Activated CD4-positive, alpha-beta T cell treated with anti-CD3 and anti-CD28 coated beads for 36 hours (primary cell): Measurements from ENCODE around the gene GALNT18. TPM values are rescaled to one million over a fixed set of nuclear protein-coding genes. Genes with fewer than 3 reads are reported as not detected.
A peak's percentile ranks its signal among the peaks of the same experiment; 100 is the strongest.

Experiments
- ATAC-seq: fragments of 200-7000 bp; cut with Tn5 transposase; one replicate; pipeline ENCODE4 v1.10.0; 2021; ENCODE audit warnings: mild to moderate bottlenecking, moderate library complexity
- CTCF ChIA-PET: fragments of 350-600 bp; sonication (Branson Sonifier 250); formaldehyde crosslinking; loops from one replicate; lab custom pipeline; 2021; ENCODE audit warnings: antibody characterized with exemption; lab: Charles Lee
- POLR2A ChIA-PET: fragments of 350-600 bp; sonication (Branson Sonifier 250); formaldehyde crosslinking; loops from one replicate; lab custom pipeline; 2021; ENCODE audit warnings: antibody characterized with exemption, inconsistent platforms; lab: Charles Lee
- DNase-seq: peaks from one replicate; pipeline ENCODE4 v3.0.0-alpha.2; 2020
- H3K27ac Mint-ChIP-seq: one replicate; pipeline ENCODE4 v1.8.0; 2021; ENCODE audit warnings: mixed read lengths
- H3K27me3 Mint-ChIP-seq: one replicate; pipeline ENCODE4 v1.8.0; 2021; ENCODE audit warnings: mixed read lengths
- H3K36me3 Mint-ChIP-seq: one replicate; pipeline ENCODE4 v1.8.0; 2021; ENCODE audit warnings: low read depth, mixed read lengths
- H3K4me1 Mint-ChIP-seq: one replicate; pipeline ENCODE4 v1.8.0; 2021; ENCODE audit warnings: mixed read lengths
- H3K4me3 Mint-ChIP-seq: one replicate; pipeline ENCODE4 v1.8.0; 2021; ENCODE audit warnings: mild to moderate bottlenecking, moderate library complexity, mixed read lengths
- H3K9me3 Mint-ChIP-seq: one replicate; pipeline ENCODE4 v1.8.0; 2021; ENCODE audit warnings: low read depth, mixed read lengths
- intact Hi-C, 2 experiments: fragments of 100-400 bp; cut with DNase I in 1 of 2; cut with micrococcal nuclease in 1 of 2; formaldehyde crosslinking; loops; one replicate each; pipeline versions ENCODE4 v1.14.2 to v1.15.1; 2022 to 2024; cut with DNase I, micrococcal nuclease
- total RNA-seq, 2 experiments: library from RNA; stranded (reverse); gene quantifications; one replicate each; pipeline ENCODE4 v1.2.3, GENCODE V29; 2021

The GALNT18 gene
- 1 to 10 TPM; 6.9 to 8.8 TPM for total RNA-seq

DNA sequence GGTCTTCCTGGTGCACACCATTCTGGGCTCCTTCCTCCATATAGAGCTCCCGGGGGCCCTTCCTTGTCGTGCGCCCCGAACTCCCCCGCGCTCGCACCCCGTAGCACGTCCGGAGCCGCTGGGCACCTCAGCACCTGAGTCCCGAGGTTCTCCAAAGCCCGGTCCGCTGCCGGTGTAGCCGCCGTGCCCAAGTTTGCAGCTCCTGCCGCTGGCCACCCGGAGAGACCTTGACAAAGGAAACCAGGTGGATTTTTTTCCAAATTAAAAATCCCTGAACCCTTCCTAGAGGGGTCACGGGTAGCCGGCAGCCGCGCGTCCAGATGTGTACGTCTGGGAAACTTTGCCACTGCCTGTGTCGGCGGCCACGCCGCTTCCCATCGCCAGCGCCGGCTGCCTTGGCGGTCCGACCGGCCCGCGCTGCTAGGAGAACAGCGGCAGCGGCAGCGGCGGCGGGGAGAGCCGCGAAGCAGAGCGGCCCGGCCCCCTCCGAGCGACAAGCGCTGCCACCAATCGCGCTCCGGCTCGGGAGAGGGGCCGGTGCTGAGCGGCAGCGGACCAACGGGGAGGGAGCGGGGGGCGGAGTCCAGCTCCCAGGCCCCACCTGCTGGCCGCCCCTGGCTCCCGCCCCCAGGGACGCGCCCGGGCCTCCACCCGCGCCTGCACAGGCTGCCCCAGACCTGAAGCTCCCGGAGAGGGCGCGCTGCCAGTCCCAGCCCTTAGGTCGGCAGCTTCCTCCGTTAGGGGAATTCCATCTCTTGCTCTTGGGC is at the start of gene GALNT18:
TSS of gene GALNT18 (minus strand) at position 433 of the 767 bp plus-strand sequence.
- intact Hi-C loops: loop anchor here (2.0 to 10.0 kb wide), 8 partner anchors 166 to 1084 kb away; partner anchors contain the start of genes CTR9 (in 1 of the 2), EIF4G2 (in 1 of the 2), TEAD1 (in 1 of the 2) and USP47 (in 1 of the 2)
- Mint-ChIP-seq H3K4me1 (peaks cover 5% of the 10 kb centered on the region), H3K27me3 (peaks cover 37% of the 10 kb centered on the region), H3K36me3 (no peaks in the 10 kb centered on the region), H3K27ac (peak within 1 kb of the TSS; percentile 63), H3K9me3 (no peaks in the 10 kb centered on the region), H3K4me3 (peak within 1 kb of the TSS; percentile 80)
- ChIA-PET POLR2A (interaction anchor here (0.6 kb wide), 1 partner anchor 249 kb away, joined by 4 read pairs; no protein-coding TSS in a partner anchor), CTCF (interaction anchor here (0.5 to 1.5 kb wide), 6 partner anchors 19 to 774 kb away, joined by 3 to 5 read pairs (median 3); no protein-coding TSS in a partner anchor)
- peak; percentile 99 for ATAC-seq
- peak; percentile 94 for DNase-seq

GRCh38 chr11:11670574-11670973 is 48.8 kb upstream of the GALNT18 start:
- Mint-ChIP-seq H3K4me1 (no peaks in the 10 kb centered on the region), H3K9me3 (no peaks in the 10 kb centered on the region), H3K36me3 (no peaks in the 10 kb centered on the region), H3K27me3 (peaks cover 8% of the 10 kb centered on the region), H3K27ac (no peak overlapping the region), H3K4me3 (no peak overlapping the region)
- ChIA-PET POLR2A (no interaction called here), CTCF (no interaction called here)
- intact Hi-C loops: no loop called here
- ATAC-seq: no peak
- no peak for DNase-seq

- Mint-ChIP-seq H3K4me1 (no peaks in the 10 kb centered on the region), H3K9me3 (no peaks in the 10 kb centered on the region), H3K27ac (no peak overlapping the region), H3K27me3 (peaks cover 6% of the 10 kb centered on the region), H3K4me3 (no peak overlapping the region), H3K36me3 (no peaks in the 10 kb centered on the region)
- ChIA-PET POLR2A (no interaction called here), CTCF (no interaction called here)
- DNase-seq (no peak), ATAC-seq (no peak)
- intact Hi-C loops: no loop called here
Observed at GRCh38 chr11:11669233-11669846, 47.5 kb upstream of the GALNT18 start.

- no peak for ATAC-seq
- no peak overlapping the region for H3K27ac Mint-ChIP-seq
- ChIA-PET CTCF (no interaction called here), POLR2A (no interaction called here)
- no peaks in the 10 kb centered on the region for H3K9me3 Mint-ChIP-seq
- no peak for DNase-seq
- no peak overlapping the region for H3K4me3 Mint-ChIP-seq
- H3K27me3 Mint-ChIP-seq: peaks cover 6% of the 10 kb centered on the region
- no peaks in the 10 kb centered on the region for H3K36me3 Mint-ChIP-seq
- H3K4me1 Mint-ChIP-seq: no peaks in the 10 kb centered on the region
- intact Hi-C loops: no loop called here
Observed at GRCh38 chr11:11668781-11669180, 47.0 kb upstream of the GALNT18 start.

DNA sequence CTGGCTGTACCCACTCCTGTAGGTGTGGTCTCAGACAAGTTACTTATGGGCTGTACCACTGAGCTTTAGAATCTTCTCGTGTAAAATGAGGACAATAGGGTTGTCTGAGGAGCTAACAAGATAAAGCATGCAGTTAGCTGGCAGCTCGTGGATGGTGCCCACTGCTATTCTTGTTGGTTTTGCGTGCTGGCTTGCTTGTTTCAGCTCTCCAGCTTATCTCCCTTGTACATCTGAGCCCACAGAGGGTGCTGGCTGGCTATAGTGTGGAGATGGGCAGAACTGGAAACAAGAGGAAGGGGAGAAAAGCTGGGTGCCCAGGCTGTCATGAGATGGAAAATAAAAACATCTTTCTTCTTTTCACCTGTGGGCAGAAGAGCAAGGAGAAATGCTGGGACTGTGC is 46.5 kb upstream of the GALNT18 start:
- ATAC-seq (no peak), DNase-seq (no peak)
- H3K4me1 Mint-ChIP-seq: no peaks in the 10 kb centered on the region
- H3K27me3 Mint-ChIP-seq: peaks cover 6% of the 10 kb centered on the region
- ChIA-PET CTCF (no interaction called here), POLR2A (no interaction called here)
- intact Hi-C loops: no loop called here
- no peaks in the 10 kb centered on the region for H3K9me3 Mint-ChIP-seq
- no peak overlapping the region for H3K4me3 Mint-ChIP-seq
- no peaks in the 10 kb centered on the region for H3K36me3 Mint-ChIP-seq
- H3K27ac Mint-ChIP-seq: no peak overlapping the region

GRCh38 chr11:11667056-11667455 is 45.3 kb upstream of the GALNT18 start:
- intact Hi-C loops: no loop called here
- DNase-seq (no peak), ATAC-seq (no peak)
- CTCF ChIA-PET: interaction anchor here (1.0 kb wide), 1 partner anchor 13 kb away, joined by 3 read pairs; no protein-coding TSS in a partner anchor
- no peaks in the 10 kb centered on the region for H3K36me3 Mint-ChIP-seq
- H3K9me3 Mint-ChIP-seq: no peaks in the 10 kb centered on the region
- POLR2A ChIA-PET: no interaction called here
- H3K27ac Mint-ChIP-seq: no peak overlapping the region
- H3K4me3 Mint-ChIP-seq: no peak overlapping the region
- peaks cover 6% of the 10 kb centered on the region for H3K27me3 Mint-ChIP-seq
- no peaks in the 10 kb centered on the region for H3K4me1 Mint-ChIP-seq

GRCh38 chr11:11665407-11665806 is 43.6 kb upstream of the GALNT18 start:
- CTCF ChIA-PET: no interaction called here
- POLR2A ChIA-PET: no interaction called here
- ATAC-seq: no peak
- Mint-ChIP-seq H3K36me3 (no peaks in the 10 kb centered on the region), H3K27me3 (peaks cover 6% of the 10 kb centered on the region), H3K4me1 (no peaks in the 10 kb centered on the region), H3K27ac (no peak overlapping the region), H3K9me3 (no peaks in the 10 kb centered on the region), H3K4me3 (no peak overlapping the region)
- no peak for DNase-seq
- intact Hi-C loops: no loop called here

GRCh38 chr11:11663907-11664306 is 42.1 kb upstream of the GALNT18 start:
- POLR2A ChIA-PET: no interaction called here
- intact Hi-C loops: no loop called here
- CTCF ChIA-PET: no interaction called here
- Mint-ChIP-seq H3K4me3 (no peak overlapping the region), H3K27ac (no peak overlapping the region), H3K27me3 (peaks cover 6% of the 10 kb centered on the region), H3K4me1 (no peaks in the 10 kb centered on the region), H3K36me3 (no peaks in the 10 kb centered on the region), H3K9me3 (no peaks in the 10 kb centered on the region)
- ATAC-seq (no peak), DNase-seq (no peak)

GRCh38 chr11:11662578-11662977 is 40.8 kb upstream of the GALNT18 start:
- ChIA-PET POLR2A (no interaction called here), CTCF (no interaction called here)
- H3K4me1 Mint-ChIP-seq: no peaks in the 10 kb centered on the region
- intact Hi-C loops: no loop called here
- DNase-seq (no peak), ATAC-seq (no peak)
- no peaks in the 10 kb centered on the region for H3K36me3 Mint-ChIP-seq
- no peaks in the 10 kb centered on the region for H3K9me3 Mint-ChIP-seq
- H3K4me3 Mint-ChIP-seq: no peak overlapping the region
- H3K27ac Mint-ChIP-seq: no peak overlapping the region
- H3K27me3 Mint-ChIP-seq: peaks cover 6% of the 10 kb centered on the region

DNA sequence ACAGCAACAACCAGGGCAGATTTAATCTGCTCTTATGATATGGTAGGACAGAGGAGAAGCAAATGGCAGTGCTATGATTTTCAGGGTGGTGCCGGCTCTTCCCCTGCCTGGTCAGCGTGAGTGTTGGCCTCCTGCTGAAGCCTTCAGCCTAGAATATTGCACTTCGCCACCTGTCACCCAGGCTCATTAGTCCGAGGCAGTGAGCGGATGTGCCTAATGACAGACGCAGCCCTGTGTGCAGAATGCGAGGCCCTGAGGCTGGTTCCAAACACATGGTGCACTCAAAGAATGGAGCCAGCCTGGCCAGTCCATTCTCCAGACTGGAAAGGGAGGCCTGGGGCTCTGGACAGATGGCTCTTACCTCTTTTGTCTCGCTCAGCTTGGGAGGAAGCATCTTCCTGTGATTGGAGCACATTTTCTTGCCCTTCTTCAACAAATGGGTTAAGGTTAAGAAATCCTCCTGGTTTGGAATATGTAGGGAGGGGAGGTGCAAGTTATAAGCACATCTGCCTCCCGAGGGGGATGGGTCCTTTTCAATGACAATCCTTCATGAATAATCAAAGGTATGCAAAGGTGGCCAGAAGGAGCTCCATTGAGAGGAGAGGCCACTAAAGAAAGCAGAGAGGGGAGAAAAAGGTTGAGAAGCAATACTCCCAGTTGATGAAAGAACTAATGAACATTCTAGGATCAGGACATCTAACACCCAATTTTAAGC is 39.7 kb upstream of the GALNT18 start:
- intact Hi-C loops: no loop called here
- peaks cover 3% of the 10 kb centered on the region for H3K27me3 Mint-ChIP-seq
- H3K4me1 Mint-ChIP-seq: no peaks in the 10 kb centered on the region
- H3K4me3 Mint-ChIP-seq: no peak overlapping the region
- H3K36me3 Mint-ChIP-seq: no peaks in the 10 kb centered on the region
- H3K27ac Mint-ChIP-seq: no peak overlapping the region
- DNase-seq (no peak), ATAC-seq (no peak)
- POLR2A ChIA-PET: no interaction called here
- no peaks in the 10 kb centered on the region for H3K9me3 Mint-ChIP-seq
- CTCF ChIA-PET: no interaction called here

GRCh38 chr11:11660363-11660740 is 38.5 kb upstream of the GALNT18 start:
- CTCF ChIA-PET: no interaction called here
- DNase-seq (no peak), ATAC-seq (no peak)
- no peaks in the 10 kb centered on the region for H3K4me1 Mint-ChIP-seq
- no peak overlapping the region for H3K27ac Mint-ChIP-seq
- H3K27me3 Mint-ChIP-seq: peaks cover 2% of the 10 kb centered on the region
- H3K36me3 Mint-ChIP-seq: no peaks in the 10 kb centered on the region
- intact Hi-C loops: no loop called here
- POLR2A ChIA-PET: no interaction called here
- no peaks in the 10 kb centered on the region for H3K9me3 Mint-ChIP-seq
- no peak overlapping the region for H3K4me3 Mint-ChIP-seq
